OCI-LY7 (cell line): ENCODE results near the gene KDSR.

Experiments
- CTCF ChIP-seq: fragments of 200-600 bp; sonication (generic); conservative IDR thresholded peaks from 2 replicates; pipeline ENCODE4 v1.5.1; 2014; ENCODE audit warnings: mild to moderate bottlenecking, antibody characterized with exemption, low read length, moderate library complexity, mixed read lengths
- EZH2phosphoT487 ChIP-seq: fragments of 200-600 bp; sonication (generic); IDR thresholded peaks from 2 replicates; pipeline ENCODE4 v1.6.1; 2018; ENCODE audit warnings: low read depth, borderline replicate concordance, mild to moderate bottlenecking, mixed run types, antibody characterized with exemption, low read length, moderate library complexity, mixed read lengths

- TF ChIP-seq CTCF = no peak
- no peak for TF ChIP-seq EZH2phosphoT487
Observed at GRCh38 chr18:63407734-63408133, 40.7 kb upstream of the KDSR start.
